Dedifferentiated amniotic fluid mesenchymal stem cell (primary cell): ENCODE data around the gene CXorf65.

Source experiments
- DNase-seq: peaks from one replicate; pipeline ENCODE4 v3.0.0-alpha.2; 2016; ENCODE audit errors: extremely low spot score

Gene CXorf65

DNA sequence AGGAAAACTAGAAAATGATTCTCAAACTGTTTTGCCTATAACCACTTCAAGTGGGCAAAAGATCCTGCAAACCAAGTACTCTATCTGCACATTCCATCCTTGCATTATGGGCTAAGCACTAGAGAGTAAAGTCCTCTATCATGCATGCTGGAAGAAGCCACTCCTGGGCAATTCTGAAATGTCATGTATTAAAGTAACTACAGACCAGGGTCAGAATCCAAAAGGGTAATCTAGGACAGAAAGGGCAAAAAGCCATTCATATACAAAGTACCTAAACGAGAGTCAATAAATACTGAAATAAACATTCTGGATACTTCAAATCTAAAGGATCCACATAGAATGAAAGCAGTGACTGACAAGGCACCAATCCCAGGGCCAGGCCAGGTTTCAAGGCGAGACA is 39.5 kb downstream of the CXorf65 start:
- DNase-seq, result no peak

DNA sequence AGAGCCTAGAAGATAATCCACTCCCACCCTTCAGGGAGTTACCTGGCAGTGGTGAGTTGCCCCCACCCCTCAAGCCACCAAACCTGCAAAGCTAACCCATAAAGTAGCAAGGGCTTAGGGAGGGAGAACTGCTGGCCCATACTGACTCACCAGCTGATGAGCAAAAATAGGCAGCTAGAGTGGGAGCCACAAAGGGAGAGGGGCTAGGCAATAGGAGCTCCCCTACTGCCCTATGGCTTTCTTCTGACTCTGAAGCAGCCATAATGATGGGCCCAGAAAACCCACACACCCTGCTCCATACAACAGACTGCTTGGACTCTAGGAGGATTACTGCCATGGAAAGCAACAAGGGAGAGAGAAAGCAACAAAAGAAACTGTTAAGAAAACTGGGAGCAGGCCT is 46.4 kb downstream of the CXorf65 start:
- DNase-seq, result no peak

DNA sequence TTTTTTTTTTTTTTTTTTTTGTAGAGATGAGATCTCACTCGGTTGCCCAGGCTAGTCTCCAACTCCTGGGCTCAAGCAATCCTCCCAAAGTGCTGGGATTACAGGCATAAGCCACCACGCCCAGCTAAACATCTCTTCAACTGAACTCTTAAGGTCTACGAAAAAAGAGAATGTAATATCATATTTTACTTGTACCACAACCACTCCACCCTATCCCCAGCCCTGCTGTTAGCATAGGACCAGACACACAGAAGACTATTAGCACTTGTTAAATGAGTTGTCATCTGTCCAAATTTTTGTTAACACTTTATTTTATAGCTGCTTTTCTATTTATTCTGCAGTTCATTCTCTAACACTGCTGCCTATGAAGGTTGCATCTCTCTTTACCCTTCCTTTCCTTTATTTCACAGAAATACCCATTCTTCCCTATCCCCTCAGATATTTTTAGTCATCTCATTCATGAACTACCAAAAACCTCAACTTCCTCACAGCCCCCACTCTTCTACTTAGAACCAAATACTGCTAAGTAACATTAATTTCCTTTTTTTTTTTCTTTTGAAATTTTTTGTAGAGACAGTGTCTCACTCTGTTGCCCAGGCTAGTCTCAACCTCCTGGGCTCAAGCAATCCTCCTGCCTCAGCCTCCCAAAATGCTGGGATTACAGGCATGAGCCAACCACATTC is 48.6 kb downstream of the CXorf65 start:
- no peak for DNase-seq

DNA sequence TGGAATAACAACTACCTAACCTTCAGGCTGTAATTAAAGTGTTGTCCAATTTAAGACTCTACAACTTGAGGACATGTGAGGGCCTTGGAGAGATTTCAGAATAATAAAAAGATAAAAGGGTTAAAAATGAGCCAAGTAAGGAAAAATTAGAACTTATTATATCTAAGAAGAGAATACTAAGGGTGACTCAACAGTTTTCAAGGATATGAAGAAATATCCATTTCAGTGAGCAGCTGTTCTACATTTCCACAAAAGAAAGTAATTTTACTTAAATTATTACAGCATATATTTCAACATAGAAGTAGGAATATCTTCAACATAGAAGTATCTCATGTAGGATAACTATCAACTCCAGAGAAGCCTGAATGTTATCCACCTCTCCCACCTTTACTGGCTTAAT is 49.7 kb downstream of the CXorf65 start:
- DNase-seq, result peak; percentile 59
